PC-3 (cell line): Measurements from ENCODE around the gene CCDC13. TPM values are rescaled to one million over a fixed set of nuclear protein-coding genes. Genes with fewer than 3 reads are reported as not detected.

Experiments used
- ATAC-seq: fragments of 200-7000 bp; cut with Tn5 transposase; 2 replicates; pipeline ENCODE4 v1.9.1; 2020; ENCODE audit warnings: mild to moderate bottlenecking, moderate library complexity
- BruUV-seq: library from RNA; stranded (reverse); fragments of 400-500 nt; replicated peaks from 2 replicates; lab custom pipeline; 2021; lab: Mats Ljungman, UMichigan
- CTCF ChIA-PET: fragments of 300-600 bp; sonication (Branson Sonifier 250); formaldehyde crosslinking; loops from one replicate; lab custom pipeline; 2022; ENCODE audit warnings: antibody characterized with exemption; lab: Charles Lee
- POLR2A ChIA-PET: fragments of 300-600 bp; sonication (Branson Sonifier 250); formaldehyde crosslinking; loops from one replicate; lab custom pipeline; 2022; ENCODE audit warnings: antibody characterized with exemption; ENCODE audit not compliant: unreplicated experiment; lab: Charles Lee
- DNase-seq: peaks from one replicate; pipeline ENCODE4 v3.0.0-alpha.2; 2015
- H2AFZ ChIP-seq: fragments of 300-600 bp; sonication (generic); 2 replicates; pipeline ENCODE4 v1.6.0; 2016; ENCODE audit warnings: antibody characterized with exemption, low read length
- H3F3A ChIP-seq: fragments of 300-600 bp; sonication (generic); one replicate; pipeline ENCODE4 v1.6.0; 2017; ENCODE audit warnings: antibody characterized with exemption, low read length, control low read depth, mild to moderate bottlenecking; ENCODE audit not compliant: unreplicated experiment
- H3K27ac ChIP-seq: fragments of 300-600 bp; sonication (generic); 2 replicates; pipeline ENCODE4 v1.5.1; 2016; ENCODE audit warnings: mild to moderate bottlenecking, low read length
- H3K27me3 ChIP-seq: fragments of 300-600 bp; sonication (generic); 2 replicates; pipeline ENCODE4 v1.6.1; 2016; ENCODE audit warnings: low read length, mixed read lengths
- H3K36me3 ChIP-seq: fragments of 300-600 bp; sonication (generic); 2 replicates; pipeline ENCODE4 v1.6.1; 2016; ENCODE audit warnings: low read depth, mixed run types, low read length, mixed read lengths
- H3K4me1 ChIP-seq: fragments of 300-600 bp; sonication (generic); 2 replicates; pipeline ENCODE4 v1.5.1; 2016; ENCODE audit warnings: low read length; ENCODE audit not compliant: insufficient read depth
- H3K4me2 ChIP-seq: fragments of 300-600 bp; sonication (generic); 2 replicates; pipeline ENCODE4 v1.6.0; 2016; ENCODE audit warnings: low read length
- H3K4me3 ChIP-seq: fragments of 300-600 bp; sonication (generic); 2 replicates; pipeline ENCODE4 v1.5.1; 2016; ENCODE audit warnings: mild to moderate bottlenecking, low read length, mixed read lengths
- H3K79me2 ChIP-seq: fragments of 300-600 bp; sonication (generic); 2 replicates; pipeline ENCODE4 v1.6.1; 2017; ENCODE audit warnings: low read length, mixed read lengths
- H3K9ac ChIP-seq: fragments of 300-600 bp; sonication (generic); 2 replicates; pipeline ENCODE4 v1.6.0; 2016; ENCODE audit warnings: mild to moderate bottlenecking, low read length
- H3K9me2 ChIP-seq: fragments of 300-600 bp; sonication (generic); replicated peaks from 2 replicates; pipeline ENCODE4 v1.6.1; 2016; ENCODE audit warnings: mixed run types, low read length, mixed read lengths
- H3K9me3 ChIP-seq: fragments of 300-600 bp; sonication (generic); 2 replicates; pipeline ENCODE4 v1.6.1; 2016; ENCODE audit warnings: low read length, mixed read lengths
- H4K20me1 ChIP-seq: fragments of 300-600 bp; sonication (generic); 2 replicates; pipeline ENCODE4 v1.6.1; 2016; ENCODE audit warnings: low read length, mixed read lengths
- EZH2 ChIP-seq: fragments of 300-600 bp; sonication (generic); IDR thresholded peaks from one replicate; pipeline ENCODE4 v1.6.1; 2017; ENCODE audit warnings: antibody characterized with exemption, mild to moderate bottlenecking, low read length; ENCODE audit not compliant: unreplicated experiment
- EZH2phosphoT487 ChIP-seq: fragments of 300-600 bp; sonication (generic); IDR thresholded peaks from 2 replicates; pipeline ENCODE4 v1.6.1; 2018; ENCODE audit warnings: mild to moderate bottlenecking, antibody characterized with exemption, low read length, borderline replicate concordance
- intact Hi-C: fragments of 100-400 bp; cut with micrococcal nuclease; formaldehyde crosslinking; loops from 2 replicates; pipeline ENCODE4 v1.9.0; 2023
- total RNA-seq: library from RNA; depleted of rRNA; stranded (reverse); fragments of >200 nt; gene quantifications from 2 replicates; pipeline ENCODE4 v1.2.3, GENCODE V29; 2014
- TF ChIP-seq, protein P1 (sequence below): fragments of 300-600 bp; sonication (generic); conservative IDR thresholded peaks from 2 replicates; pipeline ENCODE4 v1.5.1; 2017; ENCODE audit warnings: antibody characterized with exemption, low read depth, mild to moderate bottlenecking, low read length

Gene CCDC13
- total RNA-seq, 1 experiment from 2014 or later, result 0.47 TPM

DNA sequence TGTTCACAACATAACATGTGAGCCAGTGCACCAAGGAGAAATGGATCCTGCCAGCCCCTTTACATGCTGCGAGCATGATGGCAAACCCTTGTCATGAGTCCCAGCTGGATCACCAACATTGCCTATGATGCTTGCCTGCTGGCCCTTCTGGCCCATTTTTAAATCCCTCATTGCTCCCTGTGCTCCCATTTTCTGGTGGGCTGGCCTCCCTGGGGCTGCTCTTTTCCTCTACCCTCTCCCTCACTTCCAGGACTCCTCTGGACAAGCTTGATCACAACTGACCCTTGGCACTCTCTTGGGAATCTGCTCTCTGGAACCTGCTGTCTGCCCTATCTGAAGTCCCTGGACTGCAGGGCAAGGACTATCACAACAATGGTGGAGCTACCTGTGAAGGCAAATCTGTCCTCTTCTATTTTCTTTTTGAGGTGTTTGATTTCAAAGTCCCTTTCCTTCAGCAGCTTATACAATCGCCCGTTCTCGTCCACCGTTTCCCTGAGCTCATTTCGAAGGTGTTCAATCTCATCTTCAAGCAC is 16.3 kb downstream of the CCDC13 start:
- intact Hi-C loops, result no loop called here
- no peak overlapping the region for H3K4me2 ChIP-seq
- no peak overlapping the region for H3K9ac ChIP-seq
- TF ChIP-seq EZH2phosphoT487, result no peak
- TF ChIP-seq, protein P1, sequence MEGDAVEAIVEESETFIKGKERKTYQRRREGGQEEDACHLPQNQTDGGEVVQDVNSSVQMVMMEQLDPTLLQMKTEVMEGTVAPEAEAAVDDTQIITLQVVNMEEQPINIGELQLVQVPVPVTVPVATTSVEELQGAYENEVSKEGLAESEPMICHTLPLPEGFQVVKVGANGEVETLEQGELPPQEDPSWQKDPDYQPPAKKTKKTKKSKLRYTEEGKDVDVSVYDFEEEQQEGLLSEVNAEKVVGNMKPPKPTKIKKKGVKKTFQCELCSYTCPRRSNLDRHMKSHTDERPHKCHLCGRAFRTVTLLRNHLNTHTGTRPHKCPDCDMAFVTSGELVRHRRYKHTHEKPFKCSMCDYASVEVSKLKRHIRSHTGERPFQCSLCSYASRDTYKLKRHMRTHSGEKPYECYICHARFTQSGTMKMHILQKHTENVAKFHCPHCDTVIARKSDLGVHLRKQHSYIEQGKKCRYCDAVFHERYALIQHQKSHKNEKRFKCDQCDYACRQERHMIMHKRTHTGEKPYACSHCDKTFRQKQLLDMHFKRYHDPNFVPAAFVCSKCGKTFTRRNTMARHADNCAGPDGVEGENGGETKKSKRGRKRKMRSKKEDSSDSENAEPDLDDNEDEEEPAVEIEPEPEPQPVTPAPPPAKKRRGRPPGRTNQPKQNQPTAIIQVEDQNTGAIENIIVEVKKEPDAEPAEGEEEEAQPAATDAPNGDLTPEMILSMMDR, result no peak
- TF ChIP-seq EZH2, result no peak
- ATAC-seq, result no peak
- peaks cover 17% of the 10 kb centered on the region for H3K4me1 ChIP-seq
- POLR2A ChIA-PET, result no interaction called here
- H4K20me1 ChIP-seq, result no peaks in the 10 kb centered on the region
- H3K9me3 ChIP-seq, result no peaks in the 10 kb centered on the region
- no peaks in the 10 kb centered on the region for H3F3A ChIP-seq
- H3K79me2 ChIP-seq, result no peaks in the 10 kb centered on the region
- no TSS peak for BruUV-seq
- H3K9me2 ChIP-seq, result no peaks in the 10 kb centered on the region
- no peak overlapping the region for H2AFZ ChIP-seq
- no peak for DNase-seq
- no peak overlapping the region for H3K27ac ChIP-seq
- CTCF ChIA-PET, result interaction anchor here (0.6 kb wide), 1 partner anchor 159 kb away, joined by 3 read pairs; no protein-coding TSS in a partner anchor
- H3K4me3 ChIP-seq, result no peak overlapping the region
- no peaks in the 10 kb centered on the region for H3K27me3 ChIP-seq
- H3K36me3 ChIP-seq, result no peaks in the 10 kb centered on the region

DNA sequence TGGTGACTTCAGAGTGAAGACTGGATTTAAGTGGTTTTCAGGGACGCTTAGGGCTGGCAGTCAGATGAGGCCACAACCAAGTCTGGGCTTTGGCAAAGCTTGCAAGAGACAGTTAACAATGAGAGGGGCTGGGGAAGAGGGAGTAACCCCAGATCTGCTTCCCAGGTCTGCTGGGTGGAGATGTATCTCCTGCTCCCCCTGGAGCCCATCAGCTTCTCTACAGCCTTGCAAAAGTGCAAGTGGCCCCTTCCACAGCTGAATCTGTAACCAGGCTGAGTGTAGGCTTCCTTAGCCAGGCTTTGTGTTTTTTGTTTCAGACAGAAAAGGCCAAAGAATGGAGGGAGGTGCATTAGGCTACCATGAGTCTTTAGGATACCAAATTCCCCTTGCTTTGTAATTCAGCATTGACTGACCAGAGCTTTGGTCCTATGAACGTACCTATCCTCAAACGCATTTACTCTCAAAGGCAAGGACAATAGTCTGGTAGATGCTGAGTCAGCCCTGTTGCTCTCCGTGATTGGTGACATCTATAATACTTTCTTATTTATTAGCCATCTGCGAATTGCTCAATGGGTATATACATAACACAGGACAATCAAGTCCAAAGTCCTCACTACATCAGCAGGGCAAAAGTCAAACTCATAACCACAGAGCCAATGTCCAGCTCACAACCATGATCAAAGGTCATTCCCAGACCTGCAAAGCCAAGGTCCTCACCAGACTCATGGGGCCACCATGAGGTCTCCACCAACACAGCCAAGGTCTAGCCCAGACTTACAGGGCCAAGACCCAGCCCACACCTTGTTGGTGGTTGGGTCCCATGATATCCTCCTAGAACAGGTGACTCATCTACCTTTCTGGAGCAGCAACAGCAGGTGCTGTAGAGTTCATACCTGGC is 17.1 kb downstream of the CCDC13 start:
- no peaks in the 10 kb centered on the region for H4K20me1 ChIP-seq
- no peak overlapping the region for H3K4me3 ChIP-seq
- no TSS peak for BruUV-seq
- intact Hi-C loops, result no loop called here
- ATAC-seq (peak; percentile 93), DNase-seq (peak; percentile 43)
- no peak overlapping the region for H2AFZ ChIP-seq
- no peak overlapping the region for H3K9ac ChIP-seq
- no peaks in the 10 kb centered on the region for H3K79me2 ChIP-seq
- CTCF ChIA-PET, result interaction anchor here (0.6 to 1.0 kb wide), 2 partner anchors 73 to 123 kb away, joined by 3 read pairs; no protein-coding TSS in a partner anchor
- POLR2A ChIA-PET, result no interaction called here
- TF ChIP-seq, protein P1, result peak; percentile 70
- TF ChIP-seq EZH2, result no peak
- H3K27me3 ChIP-seq, result no peaks in the 10 kb centered on the region
- no peak overlapping the region for H3K4me2 ChIP-seq
- peaks cover 9% of the 10 kb centered on the region for H3K4me1 ChIP-seq
- H3K27ac ChIP-seq, result no peak overlapping the region
- H3F3A ChIP-seq, result no peaks in the 10 kb centered on the region
- H3K9me3 ChIP-seq, result no peaks in the 10 kb centered on the region
- no peaks in the 10 kb centered on the region for H3K9me2 ChIP-seq
- no peaks in the 10 kb centered on the region for H3K36me3 ChIP-seq

DNA sequence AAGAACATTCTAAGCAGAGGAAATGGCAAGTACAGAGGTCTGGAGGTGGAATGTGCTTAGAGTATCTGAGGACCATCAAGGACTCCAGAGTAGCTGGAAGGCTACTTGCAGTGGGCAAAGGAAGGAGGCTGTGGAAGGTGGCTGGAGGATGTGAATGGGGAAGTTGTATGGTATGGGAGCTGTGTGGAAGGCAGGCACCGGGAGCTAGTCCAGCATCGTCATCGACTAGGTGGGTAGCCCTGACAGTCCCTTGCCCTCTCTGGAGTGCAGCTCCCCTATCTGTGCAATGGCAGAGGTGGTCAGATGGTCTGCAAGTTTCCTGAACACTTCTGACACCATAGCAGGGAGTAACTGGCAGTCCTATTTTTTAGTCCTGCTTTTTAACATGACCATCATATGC is 19.3 kb downstream of the CCDC13 start:
- H3K36me3 ChIP-seq, result no peaks in the 10 kb centered on the region
- peaks cover 5% of the 10 kb centered on the region; the same call in 1 of the 2 replicates for H3K4me1 ChIP-seq
- H3K27ac ChIP-seq, result no peak overlapping the region
- H2AFZ ChIP-seq, result no peak overlapping the region
- H3K9me3 ChIP-seq, result no peaks in the 10 kb centered on the region
- BruUV-seq, result no TSS peak
- H3K9ac ChIP-seq, result no peak overlapping the region
- no peak overlapping the region for H3K4me2 ChIP-seq
- no peak overlapping the region for H3K4me3 ChIP-seq
- intact Hi-C loops, result no loop called here
- H3K9me2 ChIP-seq, result no peaks in the 10 kb centered on the region
- H3K79me2 ChIP-seq, result no peaks in the 10 kb centered on the region
- H3K27me3 ChIP-seq, result no peaks in the 10 kb centered on the region
- H3F3A ChIP-seq, result no peaks in the 10 kb centered on the region
- no peak for DNase-seq
- ATAC-seq, result no peak
- CTCF ChIA-PET, result no interaction called here
- no peaks in the 10 kb centered on the region for H4K20me1 ChIP-seq
- POLR2A ChIA-PET, result no interaction called here
- no peak for TF ChIP-seq EZH2phosphoT487
- TF ChIP-seq, protein P1, result no peak
- TF ChIP-seq EZH2, result no peak
